GM18861 (cell line): ENCODE measurements around the gene PSMB11.

ENCODE experiments used
- ATAC-seq: cut with Tn5 transposase; IDR thresholded peaks from one replicate; pipeline ENCODE4 v1.9.1; 2021; ENCODE audit not compliant: unreplicated experiment

PSMB11 gene

DNA sequence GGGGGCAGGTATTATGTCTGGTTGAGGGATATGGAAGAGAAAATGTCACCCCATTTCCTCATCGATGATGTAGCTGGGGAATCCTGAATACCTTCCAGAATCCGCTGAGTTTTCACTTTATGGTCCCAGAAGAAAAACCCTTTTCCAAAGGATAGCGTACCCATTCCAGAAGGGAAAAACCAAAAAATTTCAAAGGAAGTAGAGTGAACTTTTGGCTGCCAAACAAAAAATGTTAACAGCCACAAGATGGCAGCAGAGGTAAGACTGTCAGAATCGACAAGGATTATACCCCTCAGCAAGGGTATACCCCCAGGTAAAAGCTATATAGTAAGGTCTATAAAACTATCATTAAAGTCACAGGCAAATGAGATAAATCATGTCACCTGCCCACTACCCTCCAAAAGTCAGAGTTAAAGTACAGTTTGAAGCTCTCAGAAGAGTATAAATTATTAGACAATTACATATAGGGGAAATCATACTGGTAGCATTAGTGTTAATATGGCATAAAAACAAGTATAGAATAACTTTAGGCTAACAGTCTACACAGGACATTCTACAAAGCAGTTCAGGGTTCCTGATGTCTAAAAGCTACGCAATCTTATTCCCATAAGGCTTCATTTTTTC is 34.9 kb downstream of the PSMB11 start:
- ATAC-seq, result no peak

DNA sequence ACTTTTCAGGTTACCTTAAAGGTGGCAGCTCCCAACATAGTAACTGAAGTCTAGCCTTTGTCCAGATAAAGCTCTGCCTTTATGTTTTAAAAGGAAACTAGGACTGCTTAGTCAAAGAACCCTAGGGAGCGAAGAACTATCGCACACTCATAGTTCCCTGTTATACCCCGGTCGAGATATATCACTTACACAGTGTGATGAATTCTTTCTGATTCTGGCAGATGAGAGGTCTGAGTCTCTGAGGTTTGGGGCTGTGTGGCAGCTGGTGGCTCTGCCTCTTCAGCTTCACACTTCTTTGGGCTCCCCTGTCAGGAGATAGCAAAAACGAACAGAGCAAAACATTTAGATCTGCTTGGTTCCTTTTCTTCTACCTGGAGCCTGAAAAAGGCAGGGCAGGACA is 36.0 kb downstream of the PSMB11 start:
- no peak for ATAC-seq

- ATAC-seq, result no peak
Measured at GRCh38 chr14:23078692-23079116, 36.7 kb downstream of the PSMB11 start.

DNA sequence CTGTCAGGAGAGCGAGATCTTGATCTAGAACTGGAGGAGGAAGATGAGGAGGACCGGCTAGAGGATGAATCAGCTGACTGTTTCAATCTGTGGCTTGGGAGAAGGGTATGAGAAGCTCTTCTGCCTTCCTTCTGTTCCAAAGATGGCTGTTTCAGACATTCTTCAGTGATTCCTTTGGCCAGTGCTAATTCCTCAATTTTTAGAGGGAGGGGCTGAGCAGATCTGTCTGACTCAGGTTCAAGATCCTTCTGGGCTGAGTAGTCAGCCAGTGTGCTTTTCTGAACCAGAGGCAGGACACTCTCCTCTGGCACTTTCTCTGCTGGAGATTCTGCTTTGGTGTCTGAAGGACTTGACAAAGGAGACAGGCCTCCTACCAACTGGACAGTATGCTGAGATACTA is 37.7 kb downstream of the PSMB11 start:
- no peak for ATAC-seq

GRCh38 chr14:23080474-23080873 is 38.5 kb downstream of the PSMB11 start:
- no peak for ATAC-seq

DNA sequence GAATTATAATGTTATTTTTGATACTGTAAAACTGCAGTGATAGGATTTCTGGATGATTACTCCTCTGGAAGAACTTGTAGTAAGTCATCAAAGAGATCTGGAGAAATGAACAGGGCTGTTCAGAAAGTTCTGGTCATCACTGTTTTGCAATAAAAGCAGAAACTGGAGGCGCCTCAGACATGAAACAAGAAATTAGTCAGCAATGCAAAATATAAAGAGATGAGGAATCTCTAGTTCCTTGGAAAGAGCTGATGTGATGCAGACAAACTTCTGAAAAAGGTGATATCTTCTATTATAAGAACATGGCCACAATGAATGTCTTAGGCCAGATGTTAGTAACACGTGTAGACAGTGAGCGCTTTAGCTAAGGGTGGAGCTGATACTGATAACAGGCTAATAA is 43.4 kb downstream of the PSMB11 start:
- ATAC-seq, result no peak

GRCh38 chr14:23086565-23086964 is 44.6 kb downstream of the PSMB11 start:
- ATAC-seq, result no peak

GRCh38 chr14:23089498-23090253 is 47.7 kb downstream of the PSMB11 start:
- ATAC-seq, result no peak

DNA sequence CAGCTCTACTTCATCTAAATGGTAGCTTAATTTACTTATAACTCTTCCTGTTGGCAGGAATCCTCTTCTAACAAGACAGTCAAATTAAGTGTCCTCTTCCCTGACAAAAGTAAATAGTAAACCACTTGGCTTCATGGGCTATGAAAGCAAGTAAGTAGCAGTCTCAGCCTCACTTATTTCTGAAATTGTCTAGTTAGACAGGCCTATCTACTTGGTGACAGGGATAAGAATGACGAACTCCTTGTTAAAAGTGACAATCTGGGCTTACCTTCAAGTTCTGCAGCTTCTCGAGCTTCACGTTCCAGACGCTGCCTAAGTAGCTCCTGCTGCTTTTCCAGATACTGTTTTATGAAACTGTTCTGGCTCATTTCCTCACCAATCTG is 48.2 kb downstream of the PSMB11 start:
- no peak for ATAC-seq

DNA sequence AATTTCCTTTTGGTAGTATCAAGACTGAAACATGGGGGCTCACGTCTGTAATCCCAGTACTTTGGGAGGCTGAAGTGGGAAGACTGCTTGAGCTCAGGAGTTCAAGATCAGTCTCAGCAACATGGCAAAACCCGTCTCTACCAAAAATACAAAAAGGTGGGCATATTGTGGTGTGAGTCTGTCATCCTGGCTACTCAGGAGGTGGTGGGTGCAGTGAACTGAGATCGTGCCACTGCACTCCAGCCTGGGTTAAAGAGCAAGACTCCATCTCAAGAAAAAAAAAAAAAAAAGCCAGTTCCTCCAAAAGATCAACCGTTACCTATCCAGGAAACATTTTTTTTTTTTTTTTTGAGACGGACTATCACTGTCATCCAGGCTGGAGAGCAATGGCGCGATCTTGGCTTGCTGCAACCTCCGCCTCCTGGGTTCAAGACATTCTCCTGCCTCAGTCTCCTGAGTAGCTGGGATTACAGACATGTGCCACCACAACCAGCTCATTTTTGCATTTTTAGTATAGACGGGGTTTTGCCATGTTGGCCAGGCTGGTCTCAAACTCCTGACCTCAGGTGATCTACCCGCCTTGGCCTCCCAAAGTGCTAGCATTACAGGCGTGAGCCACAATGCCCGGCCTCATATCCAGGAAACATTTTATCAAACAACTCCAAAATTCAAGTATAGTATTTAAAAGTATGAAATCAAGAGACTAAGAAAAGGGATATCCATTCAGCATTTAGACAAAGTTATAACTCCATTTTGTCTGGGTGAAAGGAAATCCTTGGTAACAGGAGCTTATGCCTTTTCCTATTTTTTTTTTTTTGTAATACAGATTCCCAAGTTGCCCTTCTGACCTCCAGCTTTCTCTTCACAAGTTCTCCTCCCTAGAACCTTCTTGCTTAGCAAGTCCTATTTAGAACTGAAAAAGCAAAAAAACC is 49.5 kb downstream of the PSMB11 start:
- ATAC-seq, result no peak

GRCh38 chr14:23093104-23093503 is 51.1 kb downstream of the PSMB11 start:
- ATAC-seq, result no peak

- ATAC-seq, result no peak
Measured at GRCh38 chr14:23093526-23093925, 51.5 kb downstream of the PSMB11 start.
